ENCODE measurements around the gene DNAH3. TPM values are rescaled to one million over a fixed set of nuclear protein-coding genes. Genes with fewer than 3 reads are reported as not detected.

The DNAH3 gene
- total RNA-seq, 1 donor from 2014 or later: not detected

DNA sequence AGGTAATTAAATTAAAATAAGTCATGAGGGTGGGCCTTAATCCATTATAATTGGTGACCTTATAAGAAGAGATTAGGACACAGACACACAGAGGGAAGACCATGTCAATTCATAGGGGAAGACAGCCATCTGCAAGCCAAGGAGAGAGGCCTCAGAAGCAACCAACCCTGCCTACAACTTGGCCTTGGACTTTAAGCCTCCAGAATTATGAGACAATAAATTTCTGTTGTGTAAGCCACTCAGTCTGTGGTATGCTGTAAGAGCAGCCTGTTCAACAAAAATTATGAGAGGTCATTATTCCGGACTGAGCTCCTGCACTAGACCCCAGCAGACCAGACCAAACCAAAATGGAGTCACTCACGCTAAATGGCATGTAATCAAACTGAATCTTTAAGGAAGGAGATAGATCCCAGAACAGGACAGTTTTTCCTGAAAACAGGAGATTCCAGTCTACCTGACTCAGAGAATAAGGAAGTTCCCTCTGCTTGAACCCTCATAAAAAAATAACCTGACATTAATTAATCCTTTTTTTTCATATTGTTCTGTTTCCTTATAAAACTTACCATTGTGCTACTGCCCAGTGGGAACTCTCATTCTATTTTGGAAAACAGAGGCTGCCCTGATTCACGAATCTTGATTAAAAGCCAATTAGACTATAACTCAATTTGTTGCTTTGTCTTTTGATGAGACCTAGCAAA is 74.3 kb downstream of the DNAH3 start:
- no peak overlapping the region for H3K4me3 Mint-ChIP-seq
- peaks cover 6% of the 10 kb centered on the region for H3K9me3 Mint-ChIP-seq
- H3K27me3 Mint-ChIP-seq (ENCODE audit: low read depth): peaks cover 3% of the 10 kb centered on the region
- DNase-seq (ENCODE audit: low spot score in 2 of 2, unreplicated experiment in 2 of 2): no peak
- no peak overlapping the region for H3K27ac Mint-ChIP-seq
- H3K36me3 Mint-ChIP-seq: no peaks in the 10 kb centered on the region
- H3K4me1 Mint-ChIP-seq: peaks cover 5% of the 10 kb centered on the region
- TF ChIP-seq, protein P1, sequence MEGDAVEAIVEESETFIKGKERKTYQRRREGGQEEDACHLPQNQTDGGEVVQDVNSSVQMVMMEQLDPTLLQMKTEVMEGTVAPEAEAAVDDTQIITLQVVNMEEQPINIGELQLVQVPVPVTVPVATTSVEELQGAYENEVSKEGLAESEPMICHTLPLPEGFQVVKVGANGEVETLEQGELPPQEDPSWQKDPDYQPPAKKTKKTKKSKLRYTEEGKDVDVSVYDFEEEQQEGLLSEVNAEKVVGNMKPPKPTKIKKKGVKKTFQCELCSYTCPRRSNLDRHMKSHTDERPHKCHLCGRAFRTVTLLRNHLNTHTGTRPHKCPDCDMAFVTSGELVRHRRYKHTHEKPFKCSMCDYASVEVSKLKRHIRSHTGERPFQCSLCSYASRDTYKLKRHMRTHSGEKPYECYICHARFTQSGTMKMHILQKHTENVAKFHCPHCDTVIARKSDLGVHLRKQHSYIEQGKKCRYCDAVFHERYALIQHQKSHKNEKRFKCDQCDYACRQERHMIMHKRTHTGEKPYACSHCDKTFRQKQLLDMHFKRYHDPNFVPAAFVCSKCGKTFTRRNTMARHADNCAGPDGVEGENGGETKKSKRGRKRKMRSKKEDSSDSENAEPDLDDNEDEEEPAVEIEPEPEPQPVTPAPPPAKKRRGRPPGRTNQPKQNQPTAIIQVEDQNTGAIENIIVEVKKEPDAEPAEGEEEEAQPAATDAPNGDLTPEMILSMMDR (IDR thresholded peaks at IDR 0.05; ENCODE audit: unreplicated experiment): no peak

DNA sequence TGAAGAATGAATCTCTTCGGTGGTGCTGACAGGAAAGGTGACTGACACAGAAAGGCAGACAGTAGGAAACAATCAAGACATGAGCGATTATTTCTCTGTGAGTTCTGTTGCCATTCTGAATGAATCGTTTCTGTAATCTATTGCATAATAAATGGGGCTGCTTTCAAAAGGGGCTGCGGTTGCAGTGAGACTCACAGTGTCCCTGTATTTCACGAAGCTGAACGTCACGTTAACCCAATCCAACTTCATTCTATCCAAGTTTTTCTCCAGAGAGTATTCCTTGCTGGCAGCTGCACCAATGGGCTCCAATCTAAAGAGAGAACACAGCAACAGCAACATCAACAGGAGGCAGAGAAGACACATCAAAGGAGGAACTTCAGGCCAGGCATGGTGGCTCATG is 75.4 kb downstream of the DNAH3 start:
- no peak for DNase-seq (ENCODE audit: low spot score in 2 of 2, unreplicated experiment in 2 of 2)
- no peak overlapping the region for H3K27ac Mint-ChIP-seq
- H3K36me3 Mint-ChIP-seq: no peaks in the 10 kb centered on the region
- peaks cover 3% of the 10 kb centered on the region for H3K27me3 Mint-ChIP-seq (ENCODE audit: low read depth)
- H3K4me1 Mint-ChIP-seq: peaks cover 5% of the 10 kb centered on the region
- peaks cover 6% of the 10 kb centered on the region for H3K9me3 Mint-ChIP-seq
- H3K4me3 Mint-ChIP-seq: no peak overlapping the region
- TF ChIP-seq, protein P1 (IDR thresholded peaks at IDR 0.05; ENCODE audit: unreplicated experiment): no peak

DNA sequence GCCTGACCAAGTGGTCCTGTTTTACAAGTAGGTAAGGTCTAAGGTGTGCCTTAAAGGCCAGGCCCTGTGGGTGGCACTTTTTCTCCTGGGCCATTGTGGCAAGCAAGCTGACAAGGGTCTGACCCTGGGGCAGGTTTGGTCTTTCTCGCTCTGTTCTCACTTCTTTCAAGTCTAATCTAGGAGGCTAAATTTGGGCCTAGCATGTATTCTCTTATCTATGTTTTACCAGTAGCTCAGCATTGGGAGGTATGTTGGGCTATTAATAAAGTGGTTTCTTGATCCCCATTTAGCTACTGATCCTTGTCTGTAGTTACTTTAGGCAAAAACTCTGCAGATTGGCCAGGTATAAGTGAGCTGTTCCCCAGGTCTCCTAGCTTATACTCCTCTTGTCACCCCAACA is 77.7 kb downstream of the DNAH3 start:
- TF ChIP-seq, protein P1 (IDR thresholded peaks at IDR 0.05; ENCODE audit: unreplicated experiment): no peak
- H3K27me3 Mint-ChIP-seq (ENCODE audit: low read depth): peaks cover 3% of the 10 kb centered on the region
- H3K4me1 Mint-ChIP-seq: peaks cover 5% of the 10 kb centered on the region
- no peak overlapping the region for H3K4me3 Mint-ChIP-seq
- no peaks in the 10 kb centered on the region for H3K36me3 Mint-ChIP-seq
- DNase-seq (ENCODE audit: low spot score in 2 of 2, unreplicated experiment in 2 of 2): no peak
- no peak overlapping the region for H3K27ac Mint-ChIP-seq
- peaks cover 6% of the 10 kb centered on the region for H3K9me3 Mint-ChIP-seq

DNA sequence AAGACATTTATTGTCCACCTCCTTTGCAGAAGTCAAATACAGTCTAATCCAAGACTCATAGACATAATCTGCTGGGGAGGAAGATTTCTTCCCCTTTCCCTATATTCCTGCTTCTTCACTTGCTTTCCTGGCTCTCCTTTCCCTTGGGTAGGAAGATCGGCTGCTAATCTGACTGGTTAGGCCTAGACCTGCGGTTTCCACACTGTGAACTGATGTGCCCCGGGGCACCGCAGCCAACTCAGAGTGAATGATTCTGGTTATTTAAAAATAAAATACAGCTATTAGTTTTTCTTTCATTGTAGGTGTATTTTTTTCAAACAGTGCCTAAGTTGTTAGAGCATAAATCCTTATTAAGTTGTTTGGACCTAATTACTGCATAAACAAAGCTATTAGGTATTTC is 78.9 kb downstream of the DNAH3 start:
- DNase-seq (ENCODE audit: low spot score in 2 of 2, unreplicated experiment in 2 of 2): no peak
- Mint-ChIP-seq H3K9me3 (peaks cover 6% of the 10 kb centered on the region), H3K27me3 (ENCODE audit: low read depth) (peaks cover 3% of the 10 kb centered on the region), H3K4me3 (no peak overlapping the region), H3K27ac (no peak overlapping the region), H3K4me1 (peaks cover 5% of the 10 kb centered on the region), H3K36me3 (no peaks in the 10 kb centered on the region)
- TF ChIP-seq, protein P1 (IDR thresholded peaks at IDR 0.05; ENCODE audit: unreplicated experiment): no peak

DNA sequence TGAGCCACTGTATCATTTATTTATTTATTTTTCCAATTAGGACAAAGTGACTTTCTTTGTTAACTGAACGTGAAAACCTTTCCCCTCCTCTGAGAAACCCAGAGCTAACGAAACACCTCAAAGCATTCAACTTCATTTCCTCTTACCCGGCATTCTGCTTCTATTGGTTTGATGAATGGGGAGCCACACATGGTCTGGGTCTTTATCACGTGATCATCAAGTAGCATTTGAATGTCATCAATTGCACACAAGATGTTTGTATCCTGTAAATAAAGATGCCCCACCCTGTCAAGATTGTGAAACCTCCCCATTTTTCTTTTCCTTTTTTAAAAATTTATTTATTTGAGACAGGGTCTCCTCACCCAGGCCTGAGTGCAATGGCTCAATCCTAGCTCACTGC is 80.1 kb downstream of the DNAH3 start:
- TF ChIP-seq, protein P1 (IDR thresholded peaks at IDR 0.05; ENCODE audit: unreplicated experiment): no peak
- no peak overlapping the region for H3K27ac Mint-ChIP-seq
- peaks cover 3% of the 10 kb centered on the region for H3K27me3 Mint-ChIP-seq (ENCODE audit: low read depth)
- peaks cover 6% of the 10 kb centered on the region for H3K9me3 Mint-ChIP-seq
- H3K4me1 Mint-ChIP-seq: no peaks in the 10 kb centered on the region
- DNase-seq (ENCODE audit: low spot score in 2 of 2, unreplicated experiment in 2 of 2): no peak
- H3K4me3 Mint-ChIP-seq: no peak overlapping the region
- H3K36me3 Mint-ChIP-seq: no peaks in the 10 kb centered on the region
